HEK293 (cell line): ENCODE data around the gene MAP1B.

Source experiments
- CTCF ChIP-seq: fragments of 450-650 bp; formaldehyde crosslinking; IDR thresholded peaks from 2 replicates; pipeline ENCODE4 v1.5.1; 2016; ENCODE audit warnings: missing biosample characterization, missing genetic modification characterization
- GLIS2 ChIP-seq: fragments of 450-650 bp; formaldehyde crosslinking; IDR thresholded peaks from 2 replicates; pipeline ENCODE4 v1.5.1; 2016; ENCODE audit warnings: missing biosample characterization, missing genetic modification characterization
- HOXA7 ChIP-seq: sonication (generic); formaldehyde crosslinking; IDR thresholded peaks from 2 replicates; pipeline ENCODE4 v1.8.1; 2022; ENCODE audit warnings: missing genetic modification reagents, borderline replicate concordance
- REST ChIP-seq: fragments of 450-650 bp; formaldehyde crosslinking; IDR thresholded peaks from 2 replicates; pipeline ENCODE4 v1.5.1; 2016; ENCODE audit warnings: missing biosample characterization, missing genetic modification characterization
- YY1 ChIP-seq: fragments of 450-650 bp; formaldehyde crosslinking; IDR thresholded peaks from 2 replicates; pipeline ENCODE4 v1.5.1; 2018; ENCODE audit warnings: missing biosample characterization, missing genetic modification characterization
- ZBTB20 ChIP-seq: fragments of 450-650 bp; formaldehyde crosslinking; IDR thresholded peaks from 2 replicates; pipeline ENCODE4 v1.5.1; 2016; ENCODE audit warnings: missing biosample characterization, missing genetic modification characterization
- ZNF16 ChIP-seq: fragments of 450-650 bp; formaldehyde crosslinking; IDR thresholded peaks from 2 replicates; pipeline ENCODE4 v1.5.1; 2016; ENCODE audit warnings: low read depth, missing biosample characterization, missing genetic modification characterization
- ZNF274 ChIP-seq, 2 experiments: fragments of 200-500 bp in 1 of 2; fragments of 450-650 bp in 1 of 2; sonication (Bioruptor generic) in 1 of 2; formaldehyde crosslinking in 1 of 2; IDR thresholded peaks; 2 replicates each; pipeline versions ENCODE4 v1.5.1 to v1.6.1; 2014 to 2016; ENCODE audit warnings: borderline replicate concordance in 1 of 2, inconsistent platforms in 1 of 2, low read length in 1 of 2, missing biosample characterization in 1 of 2, missing genetic modification characterization in 1 of 2
- ZNF843 ChIP-seq: fragments of 450-650 bp; formaldehyde crosslinking; IDR thresholded peaks from 2 replicates; pipeline ENCODE4 v1.5.1; 2016; ENCODE audit warnings: missing biosample characterization, missing genetic modification characterization
- ZSCAN30 ChIP-seq: fragments of 450-650 bp; IDR thresholded peaks from 2 replicates; pipeline ENCODE4 v1.5.1; 2018; ENCODE audit warnings: missing biosample characterization, mild to moderate bottlenecking, missing genetic modification characterization, moderate library complexity
- ZSCAN4 ChIP-seq: fragments of 450-650 bp; formaldehyde crosslinking; IDR thresholded peaks from 2 replicates; pipeline ENCODE4 v1.5.1; 2017; ENCODE audit warnings: missing biosample characterization, missing genetic modification characterization

- TF ChIP-seq CTCF (tag by site-specific recombination) (no peak), ZNF274 (IDR thresholded peaks at IDR 0.05; ENCODE audit: low read length) (no peak), ZNF274 (tag by site-specific recombination; IDR thresholded peaks at IDR 0.05; ENCODE audit: borderline replicate concordance) (no peak), REST (tag by site-specific recombination) (no peak), ZBTB20 (tag by site-specific recombination) (no peak), ZNF16 (tag by site-specific recombination) (no peak), ZSCAN4 (tag by site-specific recombination) (no peak), HOXA7 (no peak), YY1 (tag by site-specific recombination) (no peak), GLIS2 (tag by site-specific recombination) (no peak), ZNF843 (tag by site-specific recombination) (no peak), ZSCAN30 (tag by site-specific recombination) (no peak)
These were observed 18.8 kb downstream of the MAP1B start for GRCh38 chr5:72125941-72126620.
